Lower leg skin (tissue), 3 donors: ENCODE measurements around the gene TPMT.

Experiments used
- CTCF ChIP-seq, 3 donors: fragments of 450-650 bp; IDR thresholded peaks; one replicate each; pipeline ENCODE4 v1.5.1; 2016; ENCODE audit warnings: antibody characterized with exemption in 3 of 3, mild to moderate bottlenecking in 3 of 3, moderate library complexity in 2 of 3
- POLR2A ChIP-seq, 2 donors: fragments of 450-650 bp; IDR thresholded peaks; one replicate each; pipeline ENCODE4 v1.6.1; 2016 to 2017; ENCODE audit warnings: antibody characterized with exemption in 2 of 2, mild to moderate bottlenecking in 1 of 2, moderate library complexity in 1 of 2

- TF ChIP-seq CTCF (IDR thresholded peaks at IDR 0.05): no peak
- no peak for TF ChIP-seq POLR2A (IDR thresholded peaks at IDR 0.05)
Measured at GRCh38 chr6:18166312-18167036, 11.6 kb upstream of the TPMT start.
